Neural cell (in vitro differentiated cells): Measurements from ENCODE around the gene EPHA8.

Experiments used
- POLR2AphosphoS5 ChIP-seq: IDR thresholded peaks from 2 replicates; pipeline ENCODE4 v1.6.1; 2012
- RAD21 ChIP-seq: fragments of 450-650 bp; conservative IDR thresholded peaks from 2 replicates; pipeline ENCODE4 v1.6.1; 2014; ENCODE audit warnings: antibody characterized with exemption, mild to moderate bottlenecking, moderate library complexity
- TAF1 ChIP-seq: IDR thresholded peaks from 2 replicates; pipeline ENCODE4 v1.6.1; 2012; ENCODE audit warnings: low read depth
- TF ChIP-seq, protein P1 (sequence below): fragments of 450-650 bp; IDR thresholded peaks from 2 replicates; pipeline ENCODE4 v1.5.1; 2014; ENCODE audit warnings: antibody characterized with exemption, mild to moderate bottlenecking, moderate library complexity; ENCODE audit not compliant: poor library complexity, severe bottlenecking

- TF ChIP-seq, protein P1, sequence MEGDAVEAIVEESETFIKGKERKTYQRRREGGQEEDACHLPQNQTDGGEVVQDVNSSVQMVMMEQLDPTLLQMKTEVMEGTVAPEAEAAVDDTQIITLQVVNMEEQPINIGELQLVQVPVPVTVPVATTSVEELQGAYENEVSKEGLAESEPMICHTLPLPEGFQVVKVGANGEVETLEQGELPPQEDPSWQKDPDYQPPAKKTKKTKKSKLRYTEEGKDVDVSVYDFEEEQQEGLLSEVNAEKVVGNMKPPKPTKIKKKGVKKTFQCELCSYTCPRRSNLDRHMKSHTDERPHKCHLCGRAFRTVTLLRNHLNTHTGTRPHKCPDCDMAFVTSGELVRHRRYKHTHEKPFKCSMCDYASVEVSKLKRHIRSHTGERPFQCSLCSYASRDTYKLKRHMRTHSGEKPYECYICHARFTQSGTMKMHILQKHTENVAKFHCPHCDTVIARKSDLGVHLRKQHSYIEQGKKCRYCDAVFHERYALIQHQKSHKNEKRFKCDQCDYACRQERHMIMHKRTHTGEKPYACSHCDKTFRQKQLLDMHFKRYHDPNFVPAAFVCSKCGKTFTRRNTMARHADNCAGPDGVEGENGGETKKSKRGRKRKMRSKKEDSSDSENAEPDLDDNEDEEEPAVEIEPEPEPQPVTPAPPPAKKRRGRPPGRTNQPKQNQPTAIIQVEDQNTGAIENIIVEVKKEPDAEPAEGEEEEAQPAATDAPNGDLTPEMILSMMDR, result no peak
- TF ChIP-seq RAD21 (no peak), TAF1 (no peak), POLR2AphosphoS5 (no peak)
Observed at GRCh38 chr1:22536506-22536905, 26.8 kb upstream of the EPHA8 start.
